ENCODE results near the gene DCPS. TPM values are rescaled to one million over a fixed set of nuclear protein-coding genes. Genes with fewer than 3 reads are reported as not detected.

Gene DCPS
- total RNA-seq, 1 experiment from 2014 or later = 26.2 TPM

- TF ChIP-seq MLX (CRISPR knock-in tag; IDR thresholded peaks at IDR 0.05) = no peak
- no peak for TF ChIP-seq GRHL2 (CRISPR knock-in tag; IDR thresholded peaks at IDR 0.05; ENCODE audit: insufficient replicate concordance, severe bottlenecking)
Measured at GRCh38 chr11:126293726-126294125, 10.1 kb upstream of the DCPS start (continued).

- TF ChIP-seq RORB (CRISPR knock-in tag; IDR thresholded peaks at IDR 0.05) = no peak
- no peak for TF ChIP-seq GTF2I (CRISPR knock-in tag; conservative IDR thresholded peaks at IDR 0.05)
- TF ChIP-seq GRHL2 (CRISPR knock-in tag; IDR thresholded peaks at IDR 0.05; ENCODE audit: insufficient replicate concordance, severe bottlenecking) = no peak
- TF ChIP-seq EMX1 (CRISPR knock-in tag; IDR thresholded peaks at IDR 0.05) = no peak
- TF ChIP-seq AR (CRISPR knock-in tag; IDR thresholded peaks at IDR 0.05) = no peak
- peaks cover 14% of the 10 kb centered on the region; the same call in 1 of the 2 replicates for H3K36me3 Mint-ChIP-seq
- DNase-seq (ENCODE audit: low spot score) = no peak
- no peak overlapping the region for H3K27ac Mint-ChIP-seq
- H3K4me3 Mint-ChIP-seq = no peak overlapping the region
- no peak for ATAC-seq
- ChIA-PET CTCF (no interaction called here), POLR2A (no interaction called here)
- no peaks in the 10 kb centered on the region for H3K4me1 Mint-ChIP-seq
- no peaks in the 10 kb centered on the region for H3K9me3 Mint-ChIP-seq
- no peaks in the 10 kb centered on the region for H3K27me3 Mint-ChIP-seq (ENCODE audit: low read depth)
Measured at GRCh38 chr11:126297004-126297403, 6.9 kb upstream of the DCPS start.

GRCh38 chr11:126304457-126305075 lies 706 bp downstream of the DCPS start:
- H3K9me3 Mint-ChIP-seq = no peaks in the 10 kb centered on the region
- H3K36me3 Mint-ChIP-seq = peaks cover 17% of the 10 kb centered on the region
- ATAC-seq (no peak), DNase-seq (ENCODE audit: low spot score) (no peak)
- H3K4me3 Mint-ChIP-seq = peak overlapping the region; percentile 91
- no peak for TF ChIP-seq ZNF232 (CRISPR knock-in tag; IDR thresholded peaks at IDR 0.05)
- peak overlapping the region; percentile 95 for H3K27ac Mint-ChIP-seq
- peaks cover 23% of the 10 kb centered on the region for H3K4me1 Mint-ChIP-seq
- H3K27me3 Mint-ChIP-seq (ENCODE audit: low read depth) = no peaks in the 10 kb centered on the region
- ChIA-PET CTCF (interaction anchor here (1.0 to 1.3 kb wide), 4 partner anchors 107 to 181 kb away, joined by 3 to 6 read pairs (median 4); no protein-coding TSS in a partner anchor), POLR2A (no interaction called here)

GRCh38 chr11:126305699-126306098 lies 1.8 kb downstream of the DCPS start:
- Mint-ChIP-seq H3K4me1 (peaks cover 23% of the 10 kb centered on the region), H3K9me3 (no peaks in the 10 kb centered on the region), H3K4me3 (no peak overlapping the region), H3K36me3 (peaks cover 22% of the 10 kb centered on the region), H3K27ac (no peak overlapping the region), H3K27me3 (ENCODE audit: low read depth) (no peaks in the 10 kb centered on the region)
- ChIA-PET POLR2A (no interaction called here), CTCF (interaction anchor here (1.2 to 1.4 kb wide), 2 partner anchors 49 to 175 kb away, joined by 3 to 4 read pairs; no protein-coding TSS in a partner anchor)
- no peak for DNase-seq (ENCODE audit: low spot score)
- no peak for TF ChIP-seq GABPB1 (CRISPR knock-in tag; IDR thresholded peaks at IDR 0.05)
- no peak for ATAC-seq

- H3K9me3 Mint-ChIP-seq = no peaks in the 10 kb centered on the region
- H3K4me3 Mint-ChIP-seq = no peak overlapping the region
- TF ChIP-seq ATF3 (CRISPR knock-in tag; conservative IDR thresholded peaks at IDR 0.05) = no peak
- TF ChIP-seq ZNF121 (CRISPR knock-in tag; IDR thresholded peaks at IDR 0.05) = 0 out of 2 replicates have a peak, but pooled peaks have one; percentile 41
- ChIA-PET POLR2A (interaction anchor here (1.0 kb wide), 1 partner anchor 109 kb away, joined by 3 read pairs; no protein-coding TSS in a partner anchor), CTCF (interaction anchor here (0.9 to 2.0 kb wide), 7 partner anchors 21 to 173 kb away, joined by 3 to 12 read pairs (median 3); no protein-coding TSS in a partner anchor)
- peaks cover 24% of the 10 kb centered on the region for H3K36me3 Mint-ChIP-seq
- peak; percentile 55 for DNase-seq (ENCODE audit: low spot score)
- 0 out of 2 replicates have a peak, but pooled peaks have one; percentile 2 for ATAC-seq
- H3K27ac Mint-ChIP-seq = no peak overlapping the region
- no peaks in the 10 kb centered on the region for H3K27me3 Mint-ChIP-seq (ENCODE audit: low read depth)
- peaks cover 21% of the 10 kb centered on the region for H3K4me1 Mint-ChIP-seq
Measured at GRCh38 chr11:126307706-126308105, 3.8 kb downstream of the DCPS start.
